OCI-LY3 (cell line): ENCODE data around the gene ATP6V0A1.
"Not testable (repeated sequence)": the region's sequence is repeated elsewhere in the genome, so short reads cannot be mapped to it uniquely, and the experiment has no call there.

Experiments
- H2AFZ ChIP-seq: fragments of 200-600, 300-600 bp; shearing (Covaris generic); 2 replicates; pipeline ENCODE4 v1.6.0; 2014; ENCODE audit warnings: antibody characterized with exemption, low read depth, low read length
- H3K27ac ChIP-seq: fragments of 200-600, 300-600 bp; sonication (generic); 2 replicates; pipeline ENCODE4 v1.5.1; 2014; ENCODE audit warnings: mild to moderate bottlenecking, low read length, moderate library complexity, mixed read lengths
- H3K27me3 ChIP-seq: fragments of 200-600, 300-600 bp; sonication (generic); 2 replicates; pipeline ENCODE4 v1.6.1; 2014; ENCODE audit warnings: low read depth, low read length, mixed read lengths
- H3K36me3 ChIP-seq: fragments of 200-600, 300-600 bp; sonication (generic); replicated peaks from 2 replicates; pipeline ENCODE3; 2014; ENCODE audit warnings: low read depth, low read length, mixed read lengths
- H3K4me1 ChIP-seq: fragments of 300-600, 200-600 bp; sonication (generic); 2 replicates; pipeline ENCODE4 v1.6.1; 2014; ENCODE audit warnings: low read length, mixed read lengths
- H3K4me2 ChIP-seq: fragments of 200-600, 300-600 bp; sonication (generic); 2 replicates; pipeline ENCODE4 v1.6.1; 2014; ENCODE audit warnings: low read length, mixed read lengths
- H3K4me3 ChIP-seq: fragments of 300-600, 200-600 bp; sonication (generic); 2 replicates; pipeline ENCODE4 v1.5.1; 2014; ENCODE audit warnings: antibody characterized with exemption, mild to moderate bottlenecking, low read length, moderate library complexity
- H3K79me2 ChIP-seq: fragments of 300-600, 200-600 bp; shearing (Covaris generic); 2 replicates; pipeline ENCODE4 v1.6.1; 2014; ENCODE audit warnings: mild to moderate bottlenecking, low read length, mixed read lengths
- H3K9ac ChIP-seq: fragments of 300-600, 200-600 bp; shearing (Covaris generic); 2 replicates; pipeline ENCODE4 v1.6.0; 2014; ENCODE audit warnings: mild to moderate bottlenecking, low read length, moderate library complexity
- H3K9me3 ChIP-seq: fragments of 200-600, 300-600 bp; shearing (Covaris generic); 2 replicates; pipeline ENCODE4 v1.6.1; 2014; ENCODE audit warnings: low read length, mixed read lengths; ENCODE audit not compliant: insufficient read depth
- H4K20me1 ChIP-seq: fragments of 200-600, 300-600 bp; sonication (generic); 2 replicates; pipeline ENCODE4 v1.6.1; 2016; ENCODE audit warnings: low read length, mixed read lengths; ENCODE audit not compliant: insufficient read depth
- CTCF ChIP-seq: fragments of 200-600, 300-600 bp; sonication (generic); IDR thresholded peaks from 2 replicates; pipeline ENCODE4 v1.5.1; 2014; ENCODE audit warnings: antibody characterized with exemption, low read length, low read depth
- EZH2phosphoT487 ChIP-seq: fragments of 200-600 bp; shearing (Covaris generic); IDR thresholded peaks from 2 replicates; pipeline ENCODE4 v1.6.1; 2018; ENCODE audit warnings: antibody characterized with exemption, mixed run types, low read depth

Gene ATP6V0A1

GRCh38 chr17:42441371-42442195 lies 17.1 kb upstream of the ATP6V0A1 start:
- Histone ChIP-seq H2AFZ (peak overlapping the region; percentile 61), H3K36me3 (no peaks in the 10 kb centered on the region), H4K20me1 (no peaks in the 10 kb centered on the region), H3K27ac (no peak overlapping the region), H3K4me1 (peaks cover 9% of the 10 kb centered on the region; the same call in 1 of the 2 replicates), H3K27me3 (no peaks in the 10 kb centered on the region), H3K79me2 (no peaks in the 10 kb centered on the region), H3K9ac (no peak overlapping the region), H3K4me2 (peak overlapping the region; percentile 2), H3K4me3 (no peak overlapping the region), H3K9me3 (no peaks in the 10 kb centered on the region)
- TF ChIP-seq EZH2phosphoT487 (no peak), CTCF (no peak)

- Histone ChIP-seq H3K4me3 (no peak overlapping the region), H3K27ac (no peak overlapping the region), H3K9me3 (no peaks in the 10 kb centered on the region), H3K79me2 (no peaks in the 10 kb centered on the region), H3K36me3 (no peaks in the 10 kb centered on the region), H3K4me1 (peaks cover 11% of the 10 kb centered on the region), H3K9ac (no peak overlapping the region), H3K4me2 (peak overlapping the region; percentile 2), H2AFZ (no peak overlapping the region), H3K27me3 (no peaks in the 10 kb centered on the region), H4K20me1 (no peaks in the 10 kb centered on the region)
- TF ChIP-seq CTCF (no peak), EZH2phosphoT487 (no peak)
Measured at GRCh38 chr17:42442196-42442565, 16.5 kb upstream of the ATP6V0A1 start.

- not testable (repeated sequence) for H4K20me1 ChIP-seq, H3K4me2 ChIP-seq, H3K36me3 ChIP-seq, H2AFZ ChIP-seq, H3K79me2 ChIP-seq, H3K9me3 ChIP-seq, H3K27ac ChIP-seq, H3K9ac ChIP-seq, H3K27me3 ChIP-seq, H3K4me3 ChIP-seq
- H3K4me1 ChIP-seq = peaks cover 24% of the 10 kb centered on the region
Measured at GRCh38 chr17:42449176-42449575, 9.5 kb upstream of the ATP6V0A1 start.

GRCh38 chr17:42449838-42450237 lies 8.8 kb upstream of the ATP6V0A1 start:
- H3K27ac ChIP-seq, H4K20me1 ChIP-seq, H3K4me3 ChIP-seq, H3K9me3 ChIP-seq, H3K79me2 ChIP-seq, H2AFZ ChIP-seq, H3K36me3 ChIP-seq, H3K27me3 ChIP-seq, H3K4me2 ChIP-seq, H3K9ac ChIP-seq: not testable (repeated sequence)
- H3K4me1 ChIP-seq = peaks cover 30% of the 10 kb centered on the region

GRCh38 chr17:42451270-42451669 lies 7.4 kb upstream of the ATP6V0A1 start:
- not testable (repeated sequence) for H3K9ac ChIP-seq, H3K4me3 ChIP-seq, H3K36me3 ChIP-seq, H3K9me3 ChIP-seq, H2AFZ ChIP-seq, H4K20me1 ChIP-seq, H3K27ac ChIP-seq, H3K79me2 ChIP-seq, H3K4me2 ChIP-seq, H3K27me3 ChIP-seq
- H3K4me1 ChIP-seq = peaks cover 43% of the 10 kb centered on the region
